Measurements from ENCODE around the gene BTBD1. TPM values are rescaled to one million over a fixed set of nuclear protein-coding genes. Genes with fewer than 3 reads are reported as not detected.

The BTBD1 gene
- total and polyA plus RNA-seq, 7 donors = 93.5 to 193 (median 151) TPM

DNA sequence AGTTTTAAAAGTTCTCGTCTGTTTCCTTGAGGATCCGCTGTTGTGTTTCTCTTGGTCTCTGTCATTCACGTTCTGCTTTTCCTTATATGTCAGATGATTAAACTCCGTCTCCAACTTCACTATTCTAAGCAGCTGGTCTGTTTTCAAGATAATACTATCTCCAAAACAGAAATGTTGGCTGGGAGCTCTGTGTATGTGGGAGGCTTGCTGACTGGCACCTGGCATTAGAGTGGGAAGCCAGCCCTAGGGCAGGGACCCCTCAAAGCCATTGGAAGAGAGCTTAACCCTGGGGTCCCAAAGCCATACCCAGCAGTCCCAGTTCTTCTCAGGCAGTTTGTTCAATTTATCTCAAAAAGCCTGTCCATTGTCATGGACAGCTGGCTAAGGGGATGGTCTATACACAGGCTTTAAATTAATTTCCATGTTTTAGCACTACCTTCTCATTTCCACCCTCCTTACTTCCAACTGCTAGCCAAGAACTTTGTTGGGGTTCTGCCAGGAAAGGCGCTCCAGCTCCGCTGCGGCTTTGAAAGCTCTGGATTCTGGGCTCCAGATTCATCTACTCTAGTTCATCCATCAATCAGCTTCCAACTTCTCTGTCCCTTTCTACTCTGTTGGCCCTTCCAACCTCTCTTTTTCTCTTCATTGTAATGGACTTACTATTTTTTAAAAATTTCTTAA, 9.2 kb downstream of the BTBD1 start:
- peak overlapping the region; percentile 16 for H3K4me3 ChIP-seq
- peak overlapping the region; percentile 72 for H3K27ac ChIP-seq
- WGBS, 3 donors = 23 to 35% (median 27%) methylated on average over 7 of the region's 7 CpGs
- H3K36me3 ChIP-seq (ENCODE audit: insufficient read depth in 1 of 2, low read depth in 1 of 2) = peaks cover 0 to 33% of the 10 kb centered on the region in 2 donors
- TF ChIP-seq, protein P1, sequence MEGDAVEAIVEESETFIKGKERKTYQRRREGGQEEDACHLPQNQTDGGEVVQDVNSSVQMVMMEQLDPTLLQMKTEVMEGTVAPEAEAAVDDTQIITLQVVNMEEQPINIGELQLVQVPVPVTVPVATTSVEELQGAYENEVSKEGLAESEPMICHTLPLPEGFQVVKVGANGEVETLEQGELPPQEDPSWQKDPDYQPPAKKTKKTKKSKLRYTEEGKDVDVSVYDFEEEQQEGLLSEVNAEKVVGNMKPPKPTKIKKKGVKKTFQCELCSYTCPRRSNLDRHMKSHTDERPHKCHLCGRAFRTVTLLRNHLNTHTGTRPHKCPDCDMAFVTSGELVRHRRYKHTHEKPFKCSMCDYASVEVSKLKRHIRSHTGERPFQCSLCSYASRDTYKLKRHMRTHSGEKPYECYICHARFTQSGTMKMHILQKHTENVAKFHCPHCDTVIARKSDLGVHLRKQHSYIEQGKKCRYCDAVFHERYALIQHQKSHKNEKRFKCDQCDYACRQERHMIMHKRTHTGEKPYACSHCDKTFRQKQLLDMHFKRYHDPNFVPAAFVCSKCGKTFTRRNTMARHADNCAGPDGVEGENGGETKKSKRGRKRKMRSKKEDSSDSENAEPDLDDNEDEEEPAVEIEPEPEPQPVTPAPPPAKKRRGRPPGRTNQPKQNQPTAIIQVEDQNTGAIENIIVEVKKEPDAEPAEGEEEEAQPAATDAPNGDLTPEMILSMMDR (IDR thresholded peaks at IDR 0.05) = no peak
- no peaks in the 10 kb centered on the region for H3K9me3 ChIP-seq
- DNase-seq (peak in 1 of 2 donors; percentile 57), ATAC-seq (peak in 3 of 4 donors; percentile 27 to 44 (median 36))
- intact Hi-C loops (cut with DNase I) = loop anchor here in 1 of 2 donors (5.0 kb wide), 1 partner anchor 46 kb away; the partner anchor contains the start of gene C15orf40
- H3K27me3 ChIP-seq (ENCODE audit: insufficient read depth in 3 of 3, low read length in 2 of 3) = no peaks in the 10 kb centered on the region
- H3K4me1 ChIP-seq = peaks cover 73% of the 10 kb centered on the region

DNA sequence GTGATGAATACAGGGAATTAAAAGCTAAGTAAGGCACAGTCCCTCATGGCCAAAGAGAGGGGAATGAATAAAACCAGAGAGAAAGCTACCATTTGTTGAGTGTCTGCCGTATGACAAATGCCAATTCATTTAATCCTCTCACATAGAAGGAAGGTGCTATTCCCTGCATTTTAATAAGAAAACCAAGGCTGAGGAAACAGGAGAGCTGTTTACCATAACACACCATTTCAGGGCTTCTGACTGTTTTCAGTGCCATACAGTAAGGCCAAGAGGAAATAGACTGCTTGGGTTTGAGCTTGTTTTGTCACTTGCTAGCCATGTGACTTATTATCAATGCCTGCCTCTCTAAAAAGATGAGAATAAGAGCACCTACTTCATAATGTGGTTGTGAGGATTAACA, 10.1 kb downstream of the BTBD1 start:
- H3K27ac ChIP-seq = peak overlapping the region; percentile 72
- intact Hi-C loops (cut with DNase I) = loop anchor here in 1 of 2 donors (5.0 kb wide), 1 partner anchor 45 kb away; the partner anchor contains the start of gene C15orf40
- TF ChIP-seq, protein P1 (IDR thresholded peaks at IDR 0.05) = no peak

DNA sequence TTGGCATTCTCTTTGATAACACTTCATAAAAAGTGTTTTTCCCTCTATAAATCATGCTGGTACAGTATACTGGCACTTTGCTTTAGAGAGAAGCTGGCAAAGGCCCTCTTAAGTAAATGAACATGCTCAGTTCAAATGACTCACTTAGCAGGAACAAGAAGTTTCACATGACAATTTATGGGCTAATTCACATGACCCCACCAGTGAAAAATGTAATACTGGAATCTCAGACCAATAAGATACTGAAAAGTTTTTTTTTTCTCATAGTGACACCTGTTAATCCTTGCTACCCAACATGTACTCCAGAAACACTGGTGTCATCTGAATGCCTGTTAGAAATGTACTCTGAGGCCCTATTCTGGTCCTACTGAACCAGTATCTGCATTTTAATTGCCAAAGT, 13.9 kb downstream of the BTBD1 start:
- DNase-seq (no peak), ATAC-seq (peak; percentile 85 to 94 (median 90))
- TF ChIP-seq, protein P1 (IDR thresholded peaks at IDR 0.05) = no peak
- intact Hi-C loops (cut with DNase I) = no loop called here
- no peaks in the 10 kb centered on the region for H3K9me3 ChIP-seq
- peaks cover 0 to 49% of the 10 kb centered on the region in 2 donors for H3K36me3 ChIP-seq (ENCODE audit: insufficient read depth in 1 of 2, low read depth in 1 of 2)
- H3K27ac ChIP-seq = peak overlapping the region; percentile 75
- no peak overlapping the region for H3K4me3 ChIP-seq
- peaks cover 36% of the 10 kb centered on the region for H3K4me1 ChIP-seq
- no peaks in the 10 kb centered on the region for H3K27me3 ChIP-seq (ENCODE audit: insufficient read depth in 3 of 3, low read length in 2 of 3)

More for the DNA sequence above, 10.1 kb downstream of the BTBD1 start:
- ATAC-seq (no peak), DNase-seq (no peak)
- peaks cover 0 to 33% of the 10 kb centered on the region in 2 donors for H3K36me3 ChIP-seq (ENCODE audit: insufficient read depth in 1 of 2, low read depth in 1 of 2)
- 61 to 83% (median 62%) methylated on average over 1 of the region's 1 CpG for WGBS, 3 donors
- H3K4me1 ChIP-seq = peaks cover 65% of the 10 kb centered on the region
- H3K4me3 ChIP-seq = no peak overlapping the region
- H3K9me3 ChIP-seq = no peaks in the 10 kb centered on the region
- no peaks in the 10 kb centered on the region for H3K27me3 ChIP-seq (ENCODE audit: insufficient read depth in 3 of 3, low read length in 2 of 3)

DNA sequence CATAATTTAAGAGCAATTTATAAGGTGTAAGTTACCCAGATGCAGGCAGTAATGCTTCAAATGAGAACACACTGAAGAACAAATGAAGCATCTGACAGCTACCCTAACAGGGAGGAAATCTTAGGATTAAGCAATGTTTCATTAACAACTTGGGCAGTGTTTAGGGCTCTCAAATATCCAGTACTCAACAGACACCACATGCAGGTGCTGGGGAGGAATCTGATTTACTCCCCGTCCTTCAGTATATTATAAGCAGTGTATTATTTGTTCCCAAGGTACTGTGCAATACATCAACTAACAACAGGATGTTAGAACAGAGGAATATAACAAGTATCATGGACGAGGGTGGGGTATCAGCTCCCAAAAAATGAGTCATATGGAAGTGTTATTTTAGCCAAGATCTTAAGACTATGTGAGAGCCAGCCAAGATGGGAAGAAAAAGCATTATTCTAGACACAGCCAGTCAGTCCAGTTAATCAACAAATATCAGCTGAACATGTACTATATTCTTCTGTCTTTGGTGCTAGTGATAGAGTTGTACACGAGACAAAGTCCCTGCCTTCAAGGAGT, 20.4 kb downstream of the BTBD1 start:
- no peak for DNase-seq
- H3K36me3 ChIP-seq (ENCODE audit: insufficient read depth in 1 of 2, low read depth in 1 of 2) = peaks cover 0 to 61% of the 10 kb centered on the region in 2 donors
- peak; percentile 50 to 76 (median 64) for ATAC-seq
- intact Hi-C loops (cut with DNase I) = no loop called here
- H3K27me3 ChIP-seq (ENCODE audit: insufficient read depth in 3 of 3, low read length in 2 of 3) = no peaks in the 10 kb centered on the region
- 26 to 46% (median 27%) methylated on average over 3 of the region's 3 CpGs for WGBS, 3 donors
- H3K9me3 ChIP-seq = no peaks in the 10 kb centered on the region
- H3K27ac ChIP-seq = peak overlapping the region; percentile 68
- H3K4me3 ChIP-seq = no peak overlapping the region
- TF ChIP-seq, protein P1 (IDR thresholded peaks at IDR 0.05) = no peak
- peaks cover 33% of the 10 kb centered on the region for H3K4me1 ChIP-seq
